SH-SY5Y (cell line): ENCODE results near the gene TMEM63B.

Experiments
- GATA2 ChIP-seq: IDR thresholded peaks from 2 replicates; pipeline ENCODE4 v1.6.1; 2011; ENCODE audit warnings: mild to moderate bottlenecking, low read depth, low read length
- GATA3 ChIP-seq: IDR thresholded peaks from 2 replicates; pipeline ENCODE4 v1.6.1; 2011; ENCODE audit warnings: low read depth, mild to moderate bottlenecking, low read length, moderate library complexity

GRCh38 chr6:44188819-44189218 is 61.5 kb downstream of the TMEM63B start:
- TF ChIP-seq GATA2 (no peak), GATA3 (no peak)
